ENCODE measurements around the gene NKD1.

- TF ChIP-seq, protein P1, sequence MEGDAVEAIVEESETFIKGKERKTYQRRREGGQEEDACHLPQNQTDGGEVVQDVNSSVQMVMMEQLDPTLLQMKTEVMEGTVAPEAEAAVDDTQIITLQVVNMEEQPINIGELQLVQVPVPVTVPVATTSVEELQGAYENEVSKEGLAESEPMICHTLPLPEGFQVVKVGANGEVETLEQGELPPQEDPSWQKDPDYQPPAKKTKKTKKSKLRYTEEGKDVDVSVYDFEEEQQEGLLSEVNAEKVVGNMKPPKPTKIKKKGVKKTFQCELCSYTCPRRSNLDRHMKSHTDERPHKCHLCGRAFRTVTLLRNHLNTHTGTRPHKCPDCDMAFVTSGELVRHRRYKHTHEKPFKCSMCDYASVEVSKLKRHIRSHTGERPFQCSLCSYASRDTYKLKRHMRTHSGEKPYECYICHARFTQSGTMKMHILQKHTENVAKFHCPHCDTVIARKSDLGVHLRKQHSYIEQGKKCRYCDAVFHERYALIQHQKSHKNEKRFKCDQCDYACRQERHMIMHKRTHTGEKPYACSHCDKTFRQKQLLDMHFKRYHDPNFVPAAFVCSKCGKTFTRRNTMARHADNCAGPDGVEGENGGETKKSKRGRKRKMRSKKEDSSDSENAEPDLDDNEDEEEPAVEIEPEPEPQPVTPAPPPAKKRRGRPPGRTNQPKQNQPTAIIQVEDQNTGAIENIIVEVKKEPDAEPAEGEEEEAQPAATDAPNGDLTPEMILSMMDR (IDR thresholded peaks at IDR 0.05) = no peak
- TF ChIP-seq POLR2A (IDR thresholded peaks at IDR 0.05) = no peak
- TF ChIP-seq POLR2AphosphoS5 (IDR thresholded peaks at IDR 0.05) = no peak
Observed at GRCh38 chr16:50625374-50625773, 77.2 kb downstream of the NKD1 start.
